Calu3 (cell line): ENCODE measurements around the gene TLE3. TPM values are rescaled to one million over a fixed set of nuclear protein-coding genes. Genes with fewer than 3 reads are reported as not detected.

Experiments
- BruUV-seq: library from RNA; stranded (reverse); fragments of 400-500 nt; replicated peaks from 2 replicates; lab custom pipeline; 2021; lab: Mats Ljungman, UMichigan
- CTCF ChIA-PET: fragments of 300-600 bp; sonication (Branson Sonifier 250); formaldehyde crosslinking; loops from one replicate; lab custom pipeline; 2022; ENCODE audit warnings: antibody characterized with exemption; lab: Charles Lee
- DNase-seq: peaks from one replicate; pipeline ENCODE4 v3.0.0; 2022
- H3K27ac Mint-ChIP-seq: one replicate; pipeline ENCODE4 v1.8.0; 2022; ENCODE audit warnings: mixed read lengths; ENCODE audit not compliant: unreplicated experiment
- H3K27me3 Mint-ChIP-seq: one replicate; pipeline ENCODE4 v1.8.0; 2022; ENCODE audit warnings: mixed read lengths; ENCODE audit not compliant: unreplicated experiment
- H3K36me3 Mint-ChIP-seq: one replicate; pipeline ENCODE4 v1.8.0; 2022; ENCODE audit warnings: mild to moderate bottlenecking, moderate library complexity, mixed read lengths; ENCODE audit not compliant: insufficient read depth, unreplicated experiment
- H3K4me1 Mint-ChIP-seq: one replicate; pipeline ENCODE4 v1.8.0; 2022; ENCODE audit warnings: mild to moderate bottlenecking, low read depth, mixed read lengths; ENCODE audit not compliant: unreplicated experiment
- H3K4me3 Mint-ChIP-seq: one replicate; pipeline ENCODE4 v1.8.0; 2022; ENCODE audit warnings: mild to moderate bottlenecking, low read depth, moderate library complexity, mixed read lengths; ENCODE audit not compliant: unreplicated experiment
- H3K9me3 Mint-ChIP-seq: one replicate; pipeline ENCODE4 v1.8.0; 2022; ENCODE audit warnings: low read depth, mixed read lengths; ENCODE audit not compliant: unreplicated experiment
- CTCF ChIP-seq: fragments of 200-600 bp; IDR thresholded peaks from one replicate; pipeline ENCODE4 v1.8.0; 2022; ENCODE audit warnings: antibody characterized with exemption; ENCODE audit not compliant: unreplicated experiment
- intact Hi-C: fragments of 100-400 bp; cut with micrococcal nuclease; formaldehyde crosslinking; loops from one replicate; pipeline ENCODE4 v1.10.0; 2022; ENCODE audit not compliant: unreplicated experiment
- total RNA-seq: library from RNA; stranded (reverse); gene quantifications from 2 replicates; pipeline ENCODE4 v1.2.3, GENCODE V29; 2022

TLE3 gene
- total RNA-seq, 1 experiment from 2014 or later, result 54.8 TPM

DNA sequence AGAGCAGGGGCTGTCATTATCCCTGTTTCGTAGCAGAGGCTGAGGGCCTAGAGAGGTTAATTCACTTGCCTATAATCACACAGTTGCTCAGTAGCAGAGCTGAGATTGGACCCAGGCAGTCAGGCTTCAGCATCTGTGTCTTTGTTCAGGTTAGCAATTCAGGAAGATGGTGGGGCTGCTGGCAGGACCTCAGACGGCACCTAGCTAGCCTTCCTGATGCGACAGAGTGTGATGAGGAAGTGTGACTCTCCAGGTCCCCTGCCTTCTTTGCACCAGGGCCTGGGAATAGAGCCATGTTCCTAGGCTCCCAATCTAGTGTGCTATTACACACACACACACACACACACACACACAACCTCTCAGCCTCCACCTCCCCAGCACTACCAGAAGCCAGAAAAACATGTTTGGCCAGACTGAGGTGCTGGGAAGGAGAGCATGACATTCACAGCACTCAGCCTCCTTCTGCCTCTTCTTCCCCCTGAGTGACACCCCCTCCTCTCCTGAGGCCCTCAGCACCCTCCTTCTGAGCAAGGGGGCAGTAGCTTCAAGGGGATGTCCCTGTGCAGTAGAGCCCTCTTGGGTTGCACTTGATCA, 88.9 kb downstream of the TLE3 start:
- H3K36me3 Mint-ChIP-seq, result no peaks in the 10 kb centered on the region
- no peaks in the 10 kb centered on the region for H3K9me3 Mint-ChIP-seq
- H3K4me1 Mint-ChIP-seq, result no peaks in the 10 kb centered on the region
- CTCF ChIA-PET, result interaction anchor here (0.6 to 1.9 kb wide), 2 partner anchors 11 to 362 kb away, joined by 3 to 7 read pairs; no protein-coding TSS in a partner anchor
- BruUV-seq, result no TSS peak
- DNase-seq, result no peak
- no peak overlapping the region for H3K4me3 Mint-ChIP-seq
- H3K27ac Mint-ChIP-seq, result no peak overlapping the region
- H3K27me3 Mint-ChIP-seq, result peaks cover 86% of the 10 kb centered on the region
- intact Hi-C loops, result no loop called here
- no peak for TF ChIP-seq CTCF

- no TSS peak for BruUV-seq
- CTCF ChIA-PET, result no interaction called here
- no peak overlapping the region for H3K27ac Mint-ChIP-seq
- intact Hi-C loops, result no loop called here
- no peak for TF ChIP-seq CTCF
- H3K4me3 Mint-ChIP-seq, result no peak overlapping the region
- no peak for DNase-seq
- peaks cover 91% of the 10 kb centered on the region for H3K27me3 Mint-ChIP-seq
- no peaks in the 10 kb centered on the region for H3K36me3 Mint-ChIP-seq
- H3K4me1 Mint-ChIP-seq, result no peaks in the 10 kb centered on the region
- H3K9me3 Mint-ChIP-seq, result no peaks in the 10 kb centered on the region
These were observed 91.2 kb downstream of the TLE3 start for GRCh38 chr15:70006259-70007147.

DNA sequence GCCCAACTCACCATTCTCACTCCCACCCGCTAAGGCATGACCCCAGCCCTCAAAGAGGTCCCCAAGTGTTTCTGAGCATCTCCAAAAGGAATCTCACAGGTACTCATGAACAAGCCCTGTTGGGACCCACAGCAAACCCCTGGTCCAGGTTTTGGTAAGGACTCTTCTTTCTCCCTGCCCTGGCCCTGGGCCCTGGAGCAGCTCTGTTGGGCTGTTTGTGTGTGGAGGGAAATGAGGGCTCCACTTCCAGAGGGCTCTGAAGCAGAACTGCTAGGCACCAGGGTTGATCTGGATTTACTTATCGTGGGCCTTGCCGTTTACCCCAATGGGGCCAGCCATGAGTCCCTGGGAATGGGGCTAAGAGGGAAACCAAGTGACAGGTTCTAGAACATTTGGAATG, 92.9 kb downstream of the TLE3 start:
- no peaks in the 10 kb centered on the region for H3K9me3 Mint-ChIP-seq
- peaks cover 94% of the 10 kb centered on the region for H3K27me3 Mint-ChIP-seq
- H3K27ac Mint-ChIP-seq, result no peak overlapping the region
- TF ChIP-seq CTCF, result no peak
- intact Hi-C loops, result no loop called here
- no peaks in the 10 kb centered on the region for H3K4me1 Mint-ChIP-seq
- no peak for DNase-seq
- H3K36me3 Mint-ChIP-seq, result no peaks in the 10 kb centered on the region
- H3K4me3 Mint-ChIP-seq, result no peak overlapping the region
- BruUV-seq, result no TSS peak
- CTCF ChIA-PET, result interaction anchor here (0.6 to 1.1 kb wide), 2 partner anchors 23 to 33 kb away, joined by 4 read pairs; no protein-coding TSS in a partner anchor

DNA sequence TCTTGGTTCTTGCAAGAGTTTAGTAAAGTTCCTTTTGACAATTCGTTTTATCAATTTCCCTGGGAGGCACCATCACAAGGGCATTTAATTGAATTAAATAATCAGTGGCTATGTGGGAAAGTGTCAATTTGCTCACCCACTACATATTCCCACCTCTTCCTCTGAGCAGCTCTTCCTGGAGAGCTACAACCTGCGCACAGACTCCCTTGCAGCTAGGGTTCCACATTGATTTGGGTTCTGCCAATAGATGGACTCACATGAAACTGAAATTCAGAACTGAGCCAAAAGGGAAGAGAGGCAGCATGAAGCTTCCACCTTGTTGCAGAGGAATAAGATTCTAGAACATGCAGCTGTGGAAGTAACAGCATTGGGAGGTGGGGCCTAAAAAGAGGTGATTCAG, 94.8 kb downstream of the TLE3 start:
- no peaks in the 10 kb centered on the region for H3K36me3 Mint-ChIP-seq
- intact Hi-C loops, result no loop called here
- peaks cover 5% of the 10 kb centered on the region for H3K4me1 Mint-ChIP-seq
- no TSS peak for BruUV-seq
- H3K4me3 Mint-ChIP-seq, result no peak overlapping the region
- DNase-seq, result no peak
- no peaks in the 10 kb centered on the region for H3K9me3 Mint-ChIP-seq
- CTCF ChIA-PET, result no interaction called here
- no peak overlapping the region for H3K27ac Mint-ChIP-seq
- H3K27me3 Mint-ChIP-seq, result peaks cover 84% of the 10 kb centered on the region
- no peak for TF ChIP-seq CTCF
